ENCODE results near the gene COL8A2. TPM values are rescaled to one million over a fixed set of nuclear protein-coding genes. Genes with fewer than 3 reads are reported as not detected.
A peak's percentile ranks its signal among the peaks of the same experiment; 100 is the strongest.
"Not testable (repeated sequence)": the region's sequence is repeated elsewhere in the genome, so short reads cannot be mapped to it uniquely, and the experiment has no call there.

COL8A2 gene
- 8.0 TPM for total RNA-seq

DNA sequence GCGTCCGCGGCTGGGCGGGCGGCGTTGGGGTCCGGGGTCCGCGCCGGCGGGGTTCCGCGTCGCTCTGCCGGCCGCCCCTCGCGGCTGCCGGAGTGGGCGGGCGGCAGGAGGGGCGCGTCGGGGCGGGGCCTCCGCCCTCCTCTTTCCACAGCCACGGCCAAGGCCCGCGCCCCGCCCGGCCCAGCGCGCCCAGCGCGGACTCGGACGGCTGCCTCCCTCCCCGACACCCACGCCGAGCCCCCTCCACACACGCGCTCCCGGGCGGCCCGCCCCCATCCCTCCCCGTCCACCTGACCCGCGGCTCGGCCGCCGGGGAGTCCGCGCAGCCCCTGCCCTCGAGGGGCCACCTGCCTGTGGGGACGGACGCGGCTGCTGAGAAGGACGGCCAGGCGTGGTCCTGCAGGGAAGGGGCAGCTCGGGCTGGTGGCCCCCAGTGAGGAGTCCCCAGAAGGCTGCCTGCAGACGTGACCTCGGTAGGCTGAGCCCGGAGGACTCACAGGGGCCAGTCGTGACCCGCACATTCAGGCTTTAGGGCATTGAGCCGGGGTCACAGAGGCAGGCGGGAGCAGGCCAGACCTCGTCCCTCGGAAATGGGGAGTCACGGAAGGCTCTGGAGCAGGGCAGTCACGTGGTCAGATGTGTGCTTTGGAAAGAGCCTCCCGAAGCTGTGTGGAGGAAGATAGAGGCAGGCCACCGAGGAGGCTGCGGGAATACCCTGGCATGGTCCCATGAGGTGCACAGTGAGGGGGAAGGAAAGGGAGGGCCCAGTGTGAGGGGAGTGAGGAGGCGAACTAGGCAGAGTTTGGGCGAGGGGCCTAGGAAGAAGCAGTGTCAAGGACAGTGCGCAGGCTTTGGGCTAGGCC, at the start of gene COL8A2:
COL8A2 (minus strand) TSS at position 94 of the 863 bp plus-strand sequence. CDS start 24,980 bp downstream, outside the sequence.
- DNase-seq (ENCODE audit: low spot score) = no peak

DNA sequence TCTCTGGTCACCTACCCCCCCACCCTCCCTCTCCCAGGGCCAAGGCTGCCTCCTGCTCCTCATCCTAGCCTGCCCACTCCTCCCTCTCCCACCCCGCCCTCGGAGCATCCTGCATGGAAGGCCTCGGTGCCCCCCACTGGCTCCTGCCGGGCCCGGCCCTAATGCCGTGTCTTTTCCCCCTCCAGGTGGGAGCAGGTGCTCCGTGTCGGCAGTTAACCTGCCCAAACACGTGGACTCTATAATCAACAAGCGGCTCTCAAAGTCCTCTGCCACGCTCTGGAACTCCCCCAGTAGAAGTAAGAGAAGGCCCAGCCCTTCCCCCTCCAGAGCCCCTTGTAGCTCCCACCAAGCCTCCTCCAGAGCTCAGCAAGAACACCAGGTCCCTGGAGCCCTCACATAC, 49.7 kb upstream of the COL8A2 start:
- no peak for DNase-seq (ENCODE audit: low spot score)

DNA sequence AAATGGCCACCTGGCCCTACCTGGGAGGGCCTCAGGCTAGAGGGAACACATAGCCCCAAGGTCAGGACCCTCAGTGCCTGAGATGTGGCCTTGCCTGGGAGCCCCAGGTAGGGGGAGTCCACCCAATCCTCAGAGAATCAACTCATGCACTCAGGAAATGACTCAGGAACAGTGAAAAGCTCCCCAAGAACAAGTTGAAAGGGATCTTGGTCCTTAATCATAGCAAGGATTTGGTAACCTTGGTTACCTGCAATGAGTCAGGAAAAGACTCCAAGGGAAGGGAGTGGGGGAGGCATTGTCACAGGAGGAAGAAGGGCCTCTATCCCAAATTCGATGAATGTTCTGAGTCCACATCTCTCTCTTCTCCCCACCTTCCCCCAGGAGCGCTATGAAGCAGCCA, 48.0 kb upstream of the COL8A2 start:
- no peak for DNase-seq (ENCODE audit: low spot score)

DNA sequence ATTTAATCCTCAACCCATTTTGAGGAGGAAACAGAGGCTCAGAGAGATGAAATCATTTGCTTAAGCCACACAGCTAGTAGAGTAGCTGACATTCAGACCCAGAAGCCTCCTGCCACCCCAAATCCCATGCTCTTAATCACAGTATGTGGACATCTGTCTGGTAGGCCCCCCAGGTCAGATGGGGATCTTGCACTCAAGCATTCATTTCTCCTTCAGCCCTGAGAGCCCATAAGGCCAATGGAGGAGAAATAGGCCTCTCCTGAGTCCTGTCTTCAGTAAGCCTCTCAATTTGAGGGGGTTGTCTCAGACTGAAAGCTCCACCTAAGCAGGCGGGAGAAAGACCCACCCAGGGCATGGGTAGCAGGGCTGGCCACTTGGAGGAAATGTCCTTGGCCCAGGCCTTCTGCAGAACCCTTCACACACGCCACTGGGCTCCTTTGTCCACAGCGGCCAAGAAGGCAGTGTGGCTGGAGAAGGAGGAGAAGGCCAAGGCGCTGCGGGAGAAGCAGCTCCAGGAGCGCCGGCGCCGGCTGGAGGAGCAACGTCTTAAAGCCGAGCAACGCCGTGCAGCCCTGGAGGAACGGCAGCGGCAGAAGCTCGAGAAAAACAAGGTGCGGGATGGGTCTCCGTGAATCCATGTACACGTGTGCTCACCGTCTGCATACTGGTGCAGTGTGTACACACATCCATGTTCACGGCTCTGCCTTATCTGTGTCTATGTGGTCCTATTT, 47.2 kb upstream of the COL8A2 start:
- no peak for DNase-seq (ENCODE audit: low spot score)

DNA sequence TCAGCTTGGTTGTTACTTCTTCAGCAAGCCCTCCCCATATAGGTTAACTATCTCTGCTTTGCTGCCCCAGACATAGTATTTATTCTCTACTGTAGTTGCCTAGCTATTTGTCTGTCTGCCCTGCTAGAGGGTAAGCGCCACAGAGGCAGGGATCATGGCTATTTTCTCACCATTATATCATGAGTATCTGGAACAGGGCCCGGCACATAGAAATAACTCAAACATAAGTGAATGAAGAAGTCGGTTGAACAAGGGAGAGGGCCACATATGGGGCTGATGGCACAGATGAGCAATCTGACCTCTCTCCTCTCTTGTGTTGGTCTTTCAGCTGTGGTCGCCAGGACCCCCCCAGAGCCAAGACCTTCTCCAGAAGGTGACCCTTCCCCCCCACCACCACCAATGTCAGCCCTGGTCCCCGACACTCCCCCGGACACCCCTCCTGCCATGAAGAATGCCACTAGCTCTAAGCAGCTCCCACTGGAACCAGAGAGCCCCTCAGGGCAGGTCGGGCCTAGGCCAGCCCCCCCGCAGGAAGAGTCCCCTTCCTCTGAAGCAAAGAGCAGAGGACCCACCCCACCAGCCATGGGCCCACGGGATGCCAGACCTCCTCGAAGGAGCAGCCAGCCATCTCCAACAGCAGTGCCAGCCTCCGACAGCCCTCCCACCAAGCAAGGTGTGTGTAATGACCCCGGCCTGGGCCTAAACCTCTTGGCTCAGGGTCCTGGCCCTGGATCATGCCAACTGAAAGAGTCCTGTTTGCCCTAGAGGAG, 45.8 kb upstream of the COL8A2 start:
- no peak for DNase-seq (ENCODE audit: low spot score)

DNA sequence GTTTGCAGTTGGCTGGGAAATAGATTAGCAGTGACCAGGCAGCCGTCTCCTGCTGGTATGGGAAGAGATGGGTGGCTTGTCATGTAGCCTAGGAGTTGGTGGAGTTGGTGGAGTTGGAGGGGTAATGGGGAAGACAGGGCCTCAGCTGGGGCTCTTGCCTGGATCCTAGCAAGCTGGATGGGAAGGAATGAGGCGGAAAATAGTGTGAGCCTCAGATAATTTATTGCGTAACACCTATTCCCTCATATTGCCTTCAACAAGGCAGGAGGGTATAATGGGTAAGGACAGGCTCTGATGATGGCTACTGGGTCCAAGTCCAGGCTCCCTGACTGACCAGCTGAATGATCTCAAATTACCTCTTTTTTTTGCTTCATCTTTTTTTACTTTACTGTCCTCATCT, 43.5 kb upstream of the COL8A2 start:
- no peak for DNase-seq (ENCODE audit: low spot score)

DNA sequence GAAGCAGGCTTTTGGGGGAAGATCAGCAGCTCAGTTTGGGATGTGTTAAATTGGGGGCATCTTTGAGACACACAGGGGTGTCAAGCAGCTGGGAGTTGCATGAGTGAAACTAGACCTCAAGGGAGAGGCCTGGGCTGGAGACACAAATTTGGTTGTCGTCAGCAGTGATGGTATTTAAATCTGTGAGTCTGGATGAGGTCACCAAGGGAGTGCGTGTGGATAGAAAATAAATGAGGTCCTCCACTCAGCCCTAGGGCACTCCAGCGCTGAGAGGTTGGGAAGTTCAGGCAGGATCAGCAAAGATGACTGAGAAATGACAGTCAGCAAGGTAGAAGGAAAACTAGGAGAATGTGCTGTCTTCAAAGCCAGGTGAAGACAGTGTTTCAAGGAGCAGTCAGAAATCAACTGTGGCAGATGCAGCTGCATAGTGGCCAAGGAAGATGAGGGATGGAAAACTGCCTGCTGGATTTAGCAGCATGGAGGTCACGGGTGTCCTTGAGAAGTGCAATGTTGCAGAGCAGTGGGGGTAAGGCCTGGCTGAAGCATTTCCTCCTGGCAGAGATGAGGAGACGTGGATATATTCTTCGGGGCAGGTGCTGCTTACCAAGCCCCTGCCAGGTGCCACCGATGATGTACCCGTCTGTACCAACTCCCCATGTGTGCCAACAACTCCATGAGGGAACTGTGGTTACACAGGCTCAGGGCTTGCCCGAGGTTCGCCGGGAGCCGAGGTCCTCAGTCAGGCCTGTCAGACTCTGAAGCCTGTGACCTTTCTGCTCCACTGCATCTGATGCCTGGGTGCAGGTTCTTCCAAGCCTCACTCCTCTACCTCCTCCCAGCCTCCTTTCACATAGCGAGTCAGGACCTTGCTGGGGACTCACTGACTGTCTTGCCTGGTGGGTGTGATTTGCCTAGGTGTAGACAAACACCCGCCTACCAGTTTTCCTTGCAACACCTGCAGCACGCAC, 42.2 kb upstream of the COL8A2 start:
- DNase-seq (ENCODE audit: low spot score) = no peak

DNA sequence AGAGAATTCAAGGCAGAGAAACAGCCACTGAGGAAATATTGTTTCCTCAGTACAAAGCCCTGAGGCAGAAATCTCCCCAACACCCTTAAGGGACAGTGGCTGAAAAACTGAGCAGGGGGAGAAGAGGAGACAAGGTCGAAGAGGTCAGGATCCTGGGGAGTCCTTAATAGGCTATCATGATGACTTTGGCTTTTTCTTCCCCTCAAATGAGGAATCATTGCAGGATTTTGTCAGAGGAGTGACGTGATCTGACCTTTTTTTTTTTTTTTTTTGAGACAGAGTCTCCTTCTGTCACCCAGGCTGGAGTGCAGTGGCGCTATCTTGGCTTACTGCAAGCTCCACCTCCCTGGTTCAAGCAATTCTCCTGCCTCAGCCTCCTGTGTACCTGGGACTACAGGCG, 41.1 kb upstream of the COL8A2 start:
- DNase-seq (ENCODE audit: low spot score) = no peak

DNA sequence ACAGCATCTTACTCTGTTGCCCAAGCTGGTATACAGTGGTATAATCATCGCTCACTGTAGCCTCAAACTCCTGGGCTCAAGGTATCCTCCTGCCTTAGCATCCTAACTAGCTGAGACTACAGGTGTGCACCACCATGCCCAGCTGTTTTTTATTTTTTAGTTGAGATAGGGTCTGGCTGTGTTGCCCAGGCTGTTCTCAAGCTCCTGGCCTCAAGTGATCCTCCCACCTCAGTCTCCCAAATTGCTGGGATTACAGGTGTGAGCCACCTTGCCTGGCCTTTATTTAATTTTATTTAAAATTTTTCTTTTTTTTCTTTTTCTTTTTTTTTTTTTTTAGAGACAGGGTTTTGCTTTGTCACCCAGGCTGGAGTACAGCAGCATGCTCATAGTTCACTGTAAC, 40.1 kb upstream of the COL8A2 start:
- DNase-seq (ENCODE audit: low spot score) = no peak

DNA sequence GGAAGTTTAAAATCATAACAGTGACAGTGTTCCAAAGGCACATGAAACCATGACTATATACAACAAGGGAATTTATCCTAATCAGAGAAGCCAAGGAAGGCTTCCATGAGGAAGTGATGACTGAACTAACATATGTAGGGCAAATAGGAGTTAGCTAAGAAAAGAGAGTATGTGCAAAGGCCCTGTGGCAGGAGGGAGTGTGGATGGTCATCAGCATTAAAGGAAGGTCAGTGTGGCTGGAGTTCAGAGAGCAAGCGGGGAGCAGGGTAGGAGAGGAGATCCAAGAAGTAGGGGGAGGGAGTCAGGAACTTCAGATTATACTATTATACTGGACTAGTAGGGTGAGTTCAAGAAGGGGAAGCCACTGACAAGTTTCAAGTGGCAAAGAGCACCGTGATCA, 39.3 kb upstream of the COL8A2 start:
- no peak for DNase-seq (ENCODE audit: low spot score)

DNA sequence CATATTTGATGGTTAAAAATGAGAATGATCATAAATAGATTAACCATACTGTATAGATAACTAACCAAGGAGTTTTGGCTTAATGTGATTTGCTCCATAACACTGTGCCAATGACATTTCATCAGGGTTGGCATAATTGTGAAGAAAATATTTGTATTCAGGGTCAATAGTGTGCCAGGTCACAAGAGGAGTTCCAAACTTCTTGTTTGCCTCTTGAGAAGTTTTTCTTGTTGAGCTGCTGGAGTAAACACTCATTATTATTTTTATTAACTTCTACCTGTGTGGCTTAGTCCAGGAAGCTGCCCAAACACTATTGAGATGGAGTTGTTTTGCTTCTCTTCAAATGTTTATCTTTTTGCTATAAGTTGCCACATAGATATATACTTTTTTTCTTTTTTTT, 38.4 kb upstream of the COL8A2 start:
- DNase-seq (ENCODE audit: low spot score) = no peak

DNA sequence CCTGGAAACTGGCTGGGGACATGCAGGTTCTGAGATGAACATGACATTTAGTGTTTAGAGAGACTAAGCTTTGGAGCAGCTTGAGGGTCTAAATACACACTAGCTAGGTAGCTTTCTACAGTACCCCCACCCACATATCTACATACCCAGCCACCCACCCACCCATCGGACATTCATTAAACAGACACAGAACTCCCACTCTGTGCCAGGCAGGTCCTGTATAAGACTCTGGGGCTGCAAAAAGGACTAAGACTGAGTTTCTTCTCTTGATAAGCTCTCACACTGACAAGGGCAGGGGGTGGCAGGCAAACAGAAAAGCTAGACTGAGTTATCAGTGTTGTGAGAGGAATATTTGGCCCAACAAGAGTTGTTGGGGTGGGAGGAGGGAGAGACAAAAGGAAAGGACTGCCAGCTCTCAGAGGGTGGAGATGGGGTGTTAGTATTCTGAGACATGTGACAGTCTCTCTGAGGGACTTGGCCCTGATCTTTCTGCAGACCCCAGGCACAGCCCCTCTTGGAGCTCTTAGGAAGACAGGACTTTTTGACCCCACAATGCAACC, 37.7 kb upstream of the COL8A2 start:
- no peak for DNase-seq (ENCODE audit: low spot score)

DNA sequence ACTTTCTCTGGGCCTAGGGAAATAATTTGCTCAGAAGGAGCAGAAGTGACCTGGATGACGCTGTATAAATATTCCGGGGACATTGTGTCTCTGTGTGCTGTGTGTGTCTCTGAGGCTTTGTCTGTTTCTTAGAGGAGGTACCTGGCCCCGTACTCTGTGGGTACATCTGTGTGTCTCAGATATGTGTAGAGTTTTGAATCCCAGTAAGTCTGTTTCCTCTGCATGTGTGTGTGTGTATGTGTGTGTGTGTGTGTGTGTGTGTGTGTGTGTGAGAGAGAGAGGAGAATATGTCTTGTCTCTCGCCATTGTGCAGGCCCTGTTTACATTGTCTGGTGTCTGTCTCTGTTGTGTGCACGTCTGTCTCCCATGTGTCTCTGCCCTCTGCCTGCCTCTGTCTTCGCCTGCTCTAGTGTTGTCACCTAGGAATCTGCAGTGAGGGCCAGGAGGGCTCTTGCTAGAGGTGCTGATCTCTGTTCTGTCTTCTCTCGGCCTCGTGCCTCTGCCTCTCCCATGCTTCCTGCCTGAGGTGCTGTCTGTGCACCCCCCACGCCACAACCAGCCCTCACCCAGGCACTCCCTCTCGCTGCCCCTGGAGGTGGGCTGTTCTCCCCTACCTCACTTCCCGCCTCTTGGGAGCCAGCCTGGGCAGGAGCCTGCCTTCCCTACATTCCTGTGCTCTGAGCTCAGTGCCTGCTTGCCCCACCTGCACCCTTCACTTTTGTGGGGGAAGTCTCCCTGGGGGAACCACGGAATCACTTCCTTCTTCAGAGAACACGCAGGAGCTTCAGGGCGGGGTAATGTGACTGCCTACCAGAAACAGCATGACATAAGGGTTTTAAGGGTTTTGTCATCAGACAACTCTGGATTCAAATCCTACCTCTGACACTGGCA, 36.9 kb upstream of the COL8A2 start:
- peak; percentile 78 for DNase-seq (ENCODE audit: low spot score)

DNA sequence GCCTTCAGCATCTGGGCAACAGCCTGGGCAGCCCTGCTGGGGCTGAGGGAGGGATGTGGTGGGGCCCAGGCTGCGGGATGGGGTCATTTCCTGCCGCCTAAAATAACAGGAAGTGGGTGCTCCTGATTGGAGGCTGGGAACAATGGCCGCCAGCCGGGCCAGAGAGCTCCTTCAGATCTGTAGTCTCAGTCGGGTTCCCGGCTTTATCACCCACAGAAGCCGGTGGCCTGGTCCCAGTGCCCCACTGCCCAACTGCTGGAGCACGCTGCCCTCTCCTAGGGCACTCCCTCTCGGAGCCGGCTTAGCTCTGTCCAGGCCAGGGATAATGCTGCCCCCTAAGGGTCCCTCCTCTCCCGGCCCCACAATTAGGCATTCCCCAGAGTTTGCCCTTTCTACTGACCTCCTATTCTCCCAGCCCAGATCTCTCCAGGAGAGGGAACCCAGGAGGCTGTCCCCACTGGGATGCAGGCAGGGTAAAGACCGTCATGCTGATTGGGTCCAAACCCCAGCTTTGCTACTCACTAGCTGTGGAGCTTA, 36.0 kb upstream of the COL8A2 start:
- peak; percentile 76 for DNase-seq (ENCODE audit: low spot score)

DNA sequence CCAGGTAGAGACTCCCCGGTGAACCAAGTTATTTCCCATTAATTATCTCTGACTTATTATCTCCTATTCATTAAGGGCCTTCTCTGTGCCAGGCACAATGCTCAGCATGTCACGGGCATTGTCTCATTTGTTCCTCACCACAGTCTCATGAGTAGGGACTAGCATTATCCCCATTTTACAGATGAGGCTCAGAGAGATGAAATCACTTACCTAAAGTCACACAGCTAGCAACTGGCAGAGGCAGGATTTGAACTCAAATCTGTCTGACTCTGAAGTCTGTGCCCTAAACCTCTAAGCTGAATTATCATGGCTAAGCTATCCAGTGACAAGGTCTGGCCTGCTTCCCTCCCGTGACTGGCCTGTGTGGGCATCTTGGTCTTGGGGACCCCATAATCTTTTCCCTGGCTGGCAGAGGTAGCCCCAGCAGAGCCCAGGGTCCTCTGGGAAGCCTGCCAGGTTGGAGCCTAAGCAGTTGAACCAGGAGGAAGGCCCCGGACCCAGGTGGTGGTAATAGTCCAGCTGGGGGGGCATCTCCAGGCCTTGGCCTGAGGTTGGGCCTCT, 35.4 kb upstream of the COL8A2 start:
- no peak for DNase-seq (ENCODE audit: low spot score)

DNA sequence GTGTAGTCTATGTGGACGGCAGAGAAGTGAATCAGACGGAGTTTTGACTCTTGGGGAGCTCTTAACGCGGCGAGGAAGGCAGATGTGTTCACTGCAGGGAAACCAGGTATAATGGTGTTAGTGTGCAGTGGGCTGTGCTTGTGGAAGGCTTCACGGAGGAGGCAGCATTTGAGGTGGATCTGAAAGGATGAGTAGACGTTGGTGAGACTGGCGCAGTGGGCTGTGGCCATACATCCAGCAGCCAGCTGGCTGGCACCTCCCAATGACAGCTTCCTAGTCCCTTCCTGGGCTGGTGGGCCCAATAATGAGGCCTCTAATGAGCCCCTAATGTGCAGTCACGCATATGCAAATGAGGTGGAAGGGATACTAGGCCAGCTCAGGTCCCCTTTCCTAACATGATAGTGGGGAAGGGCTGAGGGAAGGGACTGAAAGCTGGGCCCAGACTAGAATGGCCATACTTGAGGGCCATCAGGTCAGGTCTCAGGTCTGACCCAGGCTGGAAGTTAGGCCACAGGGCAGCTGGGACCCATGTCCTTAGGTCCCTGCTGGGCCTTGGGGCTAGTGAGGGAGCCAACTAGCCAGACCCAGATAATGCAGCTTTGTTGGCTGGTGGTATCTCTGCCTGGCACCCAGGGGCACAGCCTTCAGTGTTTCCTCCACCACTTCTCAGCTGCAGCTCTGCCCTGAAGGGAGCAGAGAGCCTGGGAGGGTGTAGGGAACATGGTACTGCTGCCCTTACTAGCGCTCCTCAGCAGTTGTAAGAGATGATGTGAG, 34.8 kb upstream of the COL8A2 start:
- no peak for DNase-seq (ENCODE audit: low spot score)

DNA sequence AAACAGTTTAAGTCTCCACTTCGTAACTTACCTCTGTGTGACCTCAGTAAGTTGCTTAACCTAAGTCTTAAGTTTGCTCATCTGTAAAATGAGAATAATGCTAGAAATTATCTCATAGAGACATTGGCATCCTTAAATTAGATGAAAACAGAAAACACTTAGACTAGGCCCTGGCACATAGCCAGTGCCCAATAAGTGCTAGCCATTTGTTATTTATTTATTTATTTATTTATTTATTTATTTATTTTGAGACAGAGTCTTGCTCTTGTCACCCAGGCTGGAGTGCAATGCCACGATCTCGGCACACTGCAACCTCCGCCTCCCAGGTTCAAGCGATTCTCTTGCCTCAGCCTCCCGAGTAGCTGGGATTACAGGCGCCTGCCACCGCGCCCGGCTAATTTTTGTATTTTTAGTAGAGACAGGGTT, 33.8 kb upstream of the COL8A2 start:
- DNase-seq (ENCODE audit: low spot score) = not testable (repeated sequence)

Data from ureter (tissue), 1 donor.